Measurements from ENCODE around the gene MRAS. TPM values are rescaled to one million over a fixed set of nuclear protein-coding genes. Genes with fewer than 3 reads are reported as not detected.

Gene MRAS
- polyA plus RNA-seq, 1 donor (not counting 4 experiments of a cell fraction or from before 2014, with no cell fraction given): 7.7 TPM

- H3K4me2 ChIP-seq (ENCODE audit: control insufficient read depth, extremely low read depth, insufficient read depth, low read depth, low read length): no peak overlapping the region
- H2AFZ ChIP-seq (ENCODE audit: control insufficient read depth, low read length): no peak overlapping the region
- no peaks in the 10 kb centered on the region for H3K4me1 ChIP-seq (ENCODE audit: control insufficient read depth, extremely low read depth, insufficient read depth, low read length)
- H3K36me3 ChIP-seq (ENCODE audit: control insufficient read depth in 2 of 2, extremely low read depth in 1 of 2, insufficient read depth in 2 of 2, low read length in 2 of 2): no peaks in the 10 kb centered on the region
- H3K9me1 ChIP-seq (ENCODE audit: control insufficient read depth, extremely low read depth, insufficient read depth, low read length): no peaks in the 10 kb centered on the region
- H4K20me1 ChIP-seq (ENCODE audit: control insufficient read depth, extremely low read depth, insufficient read depth, low read length): no peaks in the 10 kb centered on the region
- H3K27me3 ChIP-seq (ENCODE audit: control insufficient read depth, extremely low read depth, insufficient read depth, low read length): peaks cover 4% of the 10 kb centered on the region
- no peak overlapping the region for H3K4me3 ChIP-seq (ENCODE audit: control insufficient read depth in 2 of 3, extremely low read depth in 1 of 3, insufficient read depth in 2 of 3, low read depth in 1 of 3, low read length in 3 of 3)
- no peak overlapping the region for H3K27ac ChIP-seq (ENCODE audit: control insufficient read depth, insufficient read depth, low read length)
- no peak overlapping the region for H3K9ac ChIP-seq (ENCODE audit: control insufficient read depth, extremely low read depth, insufficient read depth, low read length)
- no peaks in the 10 kb centered on the region for H3K79me2 ChIP-seq (ENCODE audit: control insufficient read depth, insufficient read depth, low read length)
- no peaks in the 10 kb centered on the region for H3K9me3 ChIP-seq (ENCODE audit: control insufficient read depth, low read depth, low read length)
- dilution Hi-C loops (cut with MboI; ENCODE audit: extremely low pct_ligation_motif_present, low sequenced_read_pairs): no loop called here
- FAIRE-seq: no peak
- TF ChIP-seq EZH2 (IDR thresholded peaks at IDR 0.05; ENCODE audit: low read length) (no peak), CTCF (optimal IDR thresholded peaks at IDR 0.05 in 1 of 3, IDR thresholded peaks at IDR 0.05 in 1 of 3, conservative IDR thresholded peaks at IDR 0.05 in 1 of 3; ENCODE audit: extremely low read depth in 1 of 3, insufficient read depth in 2 of 3, low read length in 3 of 3) (no peak)
- no peak for DNase-seq (ENCODE audit: low read depth, low spot score)
Measured at GRCh38 chr3:138360869-138361525, 12.6 kb downstream of the MRAS start.

- no peak overlapping the region for H3K4me2 ChIP-seq (ENCODE audit: control insufficient read depth, extremely low read depth, insufficient read depth, low read depth, low read length)
- H3K27ac ChIP-seq (ENCODE audit: control insufficient read depth, insufficient read depth, low read length): no peak overlapping the region
- H3K27me3 ChIP-seq (ENCODE audit: control insufficient read depth, extremely low read depth, insufficient read depth, low read length): peaks cover 4% of the 10 kb centered on the region
- H3K9ac ChIP-seq (ENCODE audit: control insufficient read depth, extremely low read depth, insufficient read depth, low read length): no peak overlapping the region
- no peak for DNase-seq (ENCODE audit: low read depth, low spot score)
- no peaks in the 10 kb centered on the region for H4K20me1 ChIP-seq (ENCODE audit: control insufficient read depth, extremely low read depth, insufficient read depth, low read length)
- H3K9me3 ChIP-seq (ENCODE audit: control insufficient read depth, low read depth, low read length): no peaks in the 10 kb centered on the region
- no peaks in the 10 kb centered on the region for H3K9me1 ChIP-seq (ENCODE audit: control insufficient read depth, extremely low read depth, insufficient read depth, low read length)
- no peak overlapping the region for H2AFZ ChIP-seq (ENCODE audit: control insufficient read depth, low read length)
- H3K79me2 ChIP-seq (ENCODE audit: control insufficient read depth, insufficient read depth, low read length): no peaks in the 10 kb centered on the region
- no peaks in the 10 kb centered on the region for H3K36me3 ChIP-seq (ENCODE audit: control insufficient read depth in 2 of 2, extremely low read depth in 1 of 2, insufficient read depth in 2 of 2, low read length in 2 of 2)
- no peak overlapping the region for H3K4me3 ChIP-seq (ENCODE audit: control insufficient read depth in 2 of 3, extremely low read depth in 1 of 3, insufficient read depth in 2 of 3, low read depth in 1 of 3, low read length in 3 of 3)
- dilution Hi-C loops (cut with MboI; ENCODE audit: extremely low pct_ligation_motif_present, low sequenced_read_pairs): no loop called here
- TF ChIP-seq CTCF (optimal IDR thresholded peaks at IDR 0.05 in 1 of 3, IDR thresholded peaks at IDR 0.05 in 1 of 3, conservative IDR thresholded peaks at IDR 0.05 in 1 of 3; ENCODE audit: extremely low read depth in 1 of 3, insufficient read depth in 2 of 3, low read length in 3 of 3) (no peak), EZH2 (IDR thresholded peaks at IDR 0.05; ENCODE audit: low read length) (no peak)
- H3K4me1 ChIP-seq (ENCODE audit: control insufficient read depth, extremely low read depth, insufficient read depth, low read length): no peaks in the 10 kb centered on the region
- FAIRE-seq: no peak
Measured at GRCh38 chr3:138361561-138361971, 13.2 kb downstream of the MRAS start.
